H1 (cell line): ENCODE measurements around the gene ZNF728. TPM values are rescaled to one million over a fixed set of nuclear protein-coding genes. Genes with fewer than 3 reads are reported as not detected.

Experiments used
- CTCF ChIA-PET: fragments of 300-600 bp; sonication (Branson Sonifier 250); formaldehyde crosslinking; loops from one replicate; lab custom pipeline; 2021; ENCODE audit not compliant: partially characterized antibody; lab: Charles Lee
- POLR2A ChIA-PET: fragments of 300-600 bp; sonication (Branson Sonifier 250); formaldehyde crosslinking; loops from one replicate; lab custom pipeline; 2021; ENCODE audit warnings: inconsistent platforms; ENCODE audit not compliant: partially characterized antibody; lab: Charles Lee
- DNase-seq, 2 experiments: peaks; one replicate each; pipeline versions ENCODE4 v3.0.0 to v3.0.0-alpha.2; 2010 to 2022; ENCODE audit warnings: low spot score in 2 of 2, low read depth in 1 of 2, mixed read lengths in 1 of 2
- FAIRE-seq: peaks from 2 replicates; lab custom pipeline; 2011; peaks lifted over from hg19 to GRCh38; lab: Jason Lieb, UNC
- H2AFZ ChIP-seq: 2 replicates; pipeline ENCODE4 v1.8.1; 2012; ENCODE audit warnings: low read length, inconsistent platforms
- H2AK5ac ChIP-seq: 2 replicates; pipeline ENCODE4 v1.6.1; 2013; ENCODE audit warnings: low read depth, low read length
- H2BK120ac ChIP-seq: replicated peaks from 2 replicates; pipeline ENCODE3; 2013; ENCODE audit warnings: low read depth, low read length, inconsistent platforms
- H2BK12ac ChIP-seq: 2 replicates; pipeline ENCODE4 v1.6.1; 2013; ENCODE audit warnings: low read depth, low read length
- H2BK15ac ChIP-seq: 2 replicates; pipeline ENCODE4 v1.6.1; 2013; ENCODE audit warnings: low read length
- H2BK20ac ChIP-seq: 2 replicates; pipeline ENCODE4 v1.6.1; 2013; ENCODE audit warnings: low read length
- H2BK5ac ChIP-seq: 2 replicates; pipeline ENCODE4 v1.6.1; 2013; ENCODE audit warnings: low read depth, low read length
- H3K14ac ChIP-seq: 2 replicates; pipeline ENCODE4 v1.6.1; 2013; ENCODE audit warnings: inconsistent platforms; ENCODE audit not compliant: insufficient read length
- H3K18ac ChIP-seq: 2 replicates; pipeline ENCODE4 v1.6.1; 2013; ENCODE audit warnings: low read length; ENCODE audit errors: extremely low read depth
- H3K23ac ChIP-seq: 2 replicates; pipeline ENCODE4 v1.6.1; 2013; ENCODE audit warnings: inconsistent platforms; ENCODE audit not compliant: insufficient read length
- H3K23me2 ChIP-seq: 2 replicates; pipeline ENCODE4 v1.6.1; 2013; ENCODE audit warnings: low read depth, low read length
- H3K27ac ChIP-seq: 2 replicates; pipeline ENCODE4 v1.6.1; 2011; ENCODE audit warnings: low read depth, low read length, inconsistent platforms
- H3K27me3 ChIP-seq, 4 experiments: replicated peaks in 1 of 4; 1 replicate in 1 of 4; 2 replicates in 3 of 4; pipeline versions ENCODE4 v1.6.1 to v1.8.1; 2011 to 2013; ENCODE audit warnings: low read length in 3 of 4, mild to moderate bottlenecking in 3 of 4, inconsistent platforms in 2 of 4, mixed read lengths in 2 of 4, moderate library complexity in 1 of 4; ENCODE audit not compliant: control insufficient read depth in 3 of 4, insufficient read depth in 3 of 4; ENCODE audit errors: extremely low read depth in 1 of 4
- H3K36me3 ChIP-seq, 4 experiments: 2 replicates each; pipeline versions ENCODE4 v1.6.1 to v1.8.1; 2011 to 2013; ENCODE audit warnings: mild to moderate bottlenecking in 4 of 4, low read length in 3 of 4, moderate library complexity in 2 of 4, control low read depth in 1 of 4, inconsistent platforms in 1 of 4; ENCODE audit not compliant: insufficient read depth in 4 of 4, control insufficient read depth in 2 of 4
- H3K4ac ChIP-seq: replicated peaks from 2 replicates; pipeline ENCODE3; 2013; ENCODE audit warnings: low read length, low read depth, mixed read lengths, inconsistent platforms; ENCODE audit not compliant: insufficient read length
- H3K4me1 ChIP-seq, 4 experiments: replicated peaks in 1 of 4; 1 replicate in 1 of 4; 2 replicates in 3 of 4; pipeline versions ENCODE4 v1.6.1 to v1.8.1; 2011 to 2013; ENCODE audit warnings: low read length in 3 of 4, inconsistent platforms in 2 of 4, mixed read lengths in 1 of 4; ENCODE audit not compliant: insufficient read depth in 4 of 4, control insufficient read depth in 3 of 4
- H3K4me2 ChIP-seq, 2 experiments: 2 replicates each; pipeline versions ENCODE4 v1.6.1 to v1.8.1; 2011 to 2013; ENCODE audit warnings: low read depth in 2 of 2, low read length in 2 of 2, control low read depth in 1 of 2, inconsistent platforms in 1 of 2, mild to moderate bottlenecking in 1 of 2; ENCODE audit not compliant: insufficient read depth in 1 of 2
- H3K4me3 ChIP-seq, 4 experiments: fragments of 200-600, 300-600 bp in 1 of 4; sonication (generic), shearing (Covaris generic), sonication (Bioruptor Twin) in 1 of 4; 2 replicates each; pipeline versions ENCODE4 v1.5.1 to v1.8.1; 2011 to 2016; ENCODE audit warnings: low read length in 4 of 4, low read depth in 3 of 4, control low read depth in 2 of 4, inconsistent platforms in 2 of 4, mild to moderate bottlenecking in 2 of 4, mixed read lengths in 1 of 4, moderate library complexity in 1 of 4; ENCODE audit not compliant: insufficient read depth in 2 of 4; ENCODE audit errors: extremely low read depth in 1 of 4
- H3K56ac ChIP-seq: replicated peaks from 2 replicates; pipeline ENCODE3; 2013; ENCODE audit warnings: low read depth, mild to moderate bottlenecking, mixed read lengths, low read length, inconsistent platforms; ENCODE audit not compliant: insufficient read length
- H3K79me1 ChIP-seq: 2 replicates; pipeline ENCODE4 v1.6.1; 2013; ENCODE audit warnings: low read depth, low read length, control low read depth
- H3K79me2 ChIP-seq, 2 experiments: 2 replicates each; pipeline versions ENCODE4 v1.6.1 to v1.8.1; 2012 to 2013; ENCODE audit warnings: low read length in 2 of 2, mild to moderate bottlenecking in 2 of 2, inconsistent platforms in 1 of 2; ENCODE audit not compliant: insufficient read depth in 2 of 2, control insufficient read depth in 1 of 2
- H3K9ac ChIP-seq, 4 experiments: replicated peaks in 1 of 4; 1 replicate in 1 of 4; 2 replicates in 3 of 4; pipeline versions ENCODE4 v1.6.1 to v1.8.1; 2011 to 2013; ENCODE audit warnings: low read depth in 3 of 4, low read length in 3 of 4, control low read depth in 2 of 4, mild to moderate bottlenecking in 2 of 4, moderate library complexity in 2 of 4, inconsistent platforms in 1 of 4; ENCODE audit errors: extremely low read depth in 1 of 4
- H3K9me3 ChIP-seq, 2 experiments: 2 replicates each; pipeline versions ENCODE4 v1.6.1 to v1.8.1; 2012 to 2013; ENCODE audit warnings: mild to moderate bottlenecking in 2 of 2, moderate library complexity in 2 of 2, control low read depth in 1 of 2, inconsistent platforms in 1 of 2, low read depth in 1 of 2, low read length in 1 of 2, mixed read lengths in 1 of 2; ENCODE audit not compliant: insufficient read depth in 2 of 2
- H4K20me1 ChIP-seq, 2 experiments: replicated peaks in 1 of 2; 2 replicates each; pipeline versions ENCODE3 to v1.8.1; 2011 to 2013; ENCODE audit warnings: inconsistent platforms in 2 of 2, low read length in 2 of 2, mild to moderate bottlenecking in 1 of 2; ENCODE audit not compliant: insufficient read depth in 2 of 2, control insufficient read depth in 1 of 2
- H4K5ac ChIP-seq: 2 replicates; pipeline ENCODE4 v1.6.1; 2013; ENCODE audit warnings: low read length, low read depth, mixed read lengths, inconsistent platforms; ENCODE audit not compliant: insufficient read length
- H4K8ac ChIP-seq: 2 replicates; pipeline ENCODE4 v1.8.0; 2013; ENCODE audit warnings: mild to moderate bottlenecking, moderate library complexity, low read length, inconsistent platforms; ENCODE audit not compliant: insufficient read depth; ENCODE audit errors: extremely low read depth
- H4K91ac ChIP-seq: replicated peaks from 2 replicates; pipeline ENCODE3; 2013; ENCODE audit warnings: low read length, mixed read lengths, inconsistent platforms; ENCODE audit not compliant: insufficient read length
- RAD21 ChIP-seq, 2 experiments: IDR thresholded peaks in 1 of 2; conservative IDR thresholded peaks in 1 of 2; 2 replicates each; pipeline ENCODE4 v1.6.1; 2011; ENCODE audit warnings: low read depth in 2 of 2, low read length in 2 of 2, improper control_type of control experiment in 1 of 2, inconsistent platforms in 1 of 2, mild to moderate bottlenecking in 1 of 2, moderate library complexity in 1 of 2
- WGBS, 2 experiments: shearing (Covaris generic) in 1 of 2; methylation state at CpG; one replicate each; pipeline versions ENCODE4 v1.1.6 to v1.1.7; 2013 to 2015; ENCODE audit warnings: low lambda C conversion rate in 2 of 2, mixed read lengths in 2 of 2, inconsistent platforms in 1 of 2, low coverage in 1 of 2, missing lambda C conversion rate in 1 of 2; ENCODE audit not compliant: insufficient replicate concordance in 2 of 2, insufficient coverage in 1 of 2, insufficient read length in 1 of 2; ENCODE audit errors: extremely low coverage in 1 of 2, missing lambda C conversion rate in 1 of 2; 5-methylcytosine and 5-hydroxymethylcytosine counted together
- long read RNA-seq, 2 experiments: library from RNA in 1 of 2; library from capped mRNA in 1 of 2; stranded (forward); transcript quantifications; one replicate each; pipeline ENCODE4 v2.0.0, GENCODE V29; 2021; ENCODE audit warnings: inconsistent platforms in 1 of 2
- polyA minus RNA-seq, 3 experiments: library from RNA; depleted of rRNA, polyadenylated mRNA; stranded (reverse); fragments of >200 nt; gene quantifications; 1 replicate in 2 of 3; 2 replicates in 1 of 3; pipeline ENCODE4 v1.2.3, GENCODE V29; 2011
- polyA plus RNA-seq, 7 experiments: library from polyadenylated mRNA; depleted of rRNA in 3 of 7; stranded (reverse) in 5 of 7; unstranded in 2 of 7; fragments of >200 nt in 5 of 7; fragments of 200-250 nt in 2 of 7; gene quantifications; 1 replicate in 5 of 7; 2 replicates in 1 of 7; 4 replicates in 1 of 7; pipeline versions ENCODE4 v1.2.1 to v1.2.3, GENCODE V29; 2011 to 2013; ENCODE audit warnings: missing spikeins in 2 of 7, mixed read lengths in 2 of 7
- total RNA-seq: library from RNA; stranded (reverse); fragmentation: NEBNext Ultra II Directional; extraction: Animal tissue kit (Norgen Biotek cat#: 25700); gene quantifications from 2 replicates; pipeline ENCODE4 v1.2.1, GENCODE V29; 2021

The ZNF728 gene
- total RNA-seq (not detected in 2 replicates), polyA plus RNA-seq (2011; rRNA removed) (not detected in 2 replicates), polyA minus RNA-seq (2011; rRNA and poly(A)+ RNA removed) (not detected in 2 replicates)
- polyA plus RNA-seq (2011; cell fraction: cytosol; rRNA removed) = not detected
- not detected for polyA plus RNA-seq (2011; cell fraction: nucleus; rRNA removed)
- polyA plus RNA-seq (2012, experiment 1 of 2) = not detected in 4 replicates
- polyA plus RNA-seq (2012, experiment 2 of 2) = not detected
- not detected for polyA plus RNA-seq (2013, experiment 1 of 2)
- polyA plus RNA-seq (2013, experiment 2 of 2) = not detected
- polyA minus RNA-seq (2011; cell fraction: cytosol; rRNA and poly(A)+ RNA removed) = not detected
- not detected for polyA minus RNA-seq (2011; cell fraction: nucleus; rRNA and poly(A)+ RNA removed)
- long read RNA-seq, experiment 1 = 0 reads
- long read RNA-seq, experiment 2 = 0 reads

- no peak within 1 kb of the TSS for H3K4ac ChIP-seq
- H2BK12ac ChIP-seq = no peak within 1 kb of the TSS
- H3K23ac ChIP-seq = no peak within 1 kb of the TSS
- H2BK5ac ChIP-seq = no peak within 1 kb of the TSS
- H2AK5ac ChIP-seq = no peak within 1 kb of the TSS
- H2BK20ac ChIP-seq = no peak within 1 kb of the TSS
- H4K5ac ChIP-seq = no peak within 1 kb of the TSS
- no peak within 1 kb of the TSS for H3K56ac ChIP-seq
- H4K8ac ChIP-seq = no peak within 1 kb of the TSS
- H3K9me3 ChIP-seq = peaks cover 14 to 59% of the 10 kb centered on the region in 2 experiments; a peak in 2 of 4 replicates
- no peak within 1 kb of the TSS for H3K18ac ChIP-seq
- H3K4me3 ChIP-seq = no peak within 1 kb of the TSS
- no peaks in the 10 kb centered on the region for H3K23me2 ChIP-seq
- no peaks in the 10 kb centered on the region for H3K79me1 ChIP-seq
- no peak within 1 kb of the TSS for H2BK15ac ChIP-seq
- no peak within 1 kb of the TSS for H3K27ac ChIP-seq
- TF ChIP-seq RAD21 (IDR thresholded peaks at IDR 0.05 in 1 of 2, conservative IDR thresholded peaks at IDR 0.05 in 1 of 2; ENCODE audit: low read depth in 2 of 2, low read length in 2 of 2) = no peak
- no peaks in the 10 kb centered on the region for H3K4me1 ChIP-seq
- H4K20me1 ChIP-seq = no peaks in the 10 kb centered on the region
- H3K27me3 ChIP-seq = no peaks in the 10 kb centered on the region
- 88% methylated on average over 33 of the region's 46 CpGs; no CpG with 5 or more reads in 1 of the 2 experiments for WGBS, 2 experiments
- no peaks in the 10 kb centered on the region for H3K79me2 ChIP-seq
- H2AFZ ChIP-seq = no peak within 1 kb of the TSS
- H3K4me2 ChIP-seq = no peak within 1 kb of the TSS
- no peak within 1 kb of the TSS for H2BK120ac ChIP-seq
- no peak for DNase-seq
- no peak for FAIRE-seq
- no peak within 1 kb of the TSS for H4K91ac ChIP-seq
- CTCF ChIA-PET = no interaction called here
- no peak within 1 kb of the TSS for H3K9ac ChIP-seq
- POLR2A ChIA-PET = no interaction called here
- H3K14ac ChIP-seq = no peak within 1 kb of the TSS
- H3K36me3 ChIP-seq = no peaks in the 10 kb centered on the region
Measured at GRCh38 chr19:23002690-23003422, at the start of gene ZNF728. Gene ZNF728, minus strand, starts transcription at chr19:23003176. Its CDS starts 146 bp downstream, at chr19:23003030.
